ENCODE measurements around the gene PARG. TPM values are rescaled to one million over a fixed set of nuclear protein-coding genes. Genes with fewer than 3 reads are reported as not detected.

PARG gene
- total RNA-seq, 1 experiment from 2014 or later: 27.3 TPM

GRCh38 chr10:49837685-49838084 lies 104.1 kb downstream of the PARG start:
- peak; percentile 62 for DNase-seq (ENCODE audit: low read depth)
- in situ Hi-C loops (cut with HindIII; ENCODE audit: low pct_unique_long_range_greater_than_20kb, low sequenced_read_pairs): no loop called here

DNA sequence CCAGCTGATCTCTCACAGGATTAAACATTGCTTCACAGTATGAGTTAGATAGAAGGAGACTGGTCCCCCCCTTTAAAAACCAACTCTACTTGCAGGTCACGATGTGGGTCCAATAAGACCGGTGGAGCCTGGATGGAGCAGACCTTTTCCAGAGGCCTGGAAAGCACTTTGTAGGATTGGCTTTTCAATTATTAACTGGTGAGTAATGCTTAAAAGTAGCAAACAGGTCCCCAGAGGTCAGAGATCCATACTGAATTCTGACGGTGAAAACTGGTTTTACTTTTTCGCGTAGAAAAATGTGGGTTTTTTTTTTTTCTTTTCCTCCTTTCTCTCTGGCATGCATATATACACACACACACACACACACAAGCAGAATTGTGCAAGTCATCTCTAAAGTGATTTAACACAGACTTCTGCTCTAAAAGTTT lies 104.8 kb downstream of the PARG start:
- in situ Hi-C loops (cut with HindIII; ENCODE audit: low pct_unique_long_range_greater_than_20kb, low sequenced_read_pairs): no loop called here
- peak; percentile 95 for DNase-seq (ENCODE audit: low read depth)

- in situ Hi-C loops (cut with HindIII; ENCODE audit: low pct_unique_long_range_greater_than_20kb, low sequenced_read_pairs): no loop called here
- DNase-seq (ENCODE audit: low read depth): no peak
Observed at GRCh38 chr10:49834976-49835375, 106.9 kb downstream of the PARG start.

DNA sequence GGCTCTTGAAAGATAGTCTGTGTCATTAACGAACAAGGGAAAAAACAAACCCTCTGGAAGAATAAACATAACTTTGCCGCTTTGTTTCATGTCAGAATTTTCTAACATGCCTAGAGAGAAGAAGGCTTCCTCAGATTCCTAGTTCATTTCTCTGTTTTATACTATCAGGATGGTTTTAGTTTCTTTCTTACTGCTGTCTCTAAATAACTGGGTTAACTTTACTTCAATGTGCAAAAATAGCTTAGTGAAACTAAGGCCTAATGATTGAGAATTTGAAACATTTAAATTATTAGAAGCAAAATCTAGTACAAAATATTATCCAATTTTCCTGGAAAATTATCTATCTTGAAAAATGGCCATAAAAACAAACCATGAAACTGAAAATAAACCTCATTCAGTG lies 107.6 kb downstream of the PARG start:
- in situ Hi-C loops (cut with HindIII; ENCODE audit: low pct_unique_long_range_greater_than_20kb, low sequenced_read_pairs): no loop called here
- DNase-seq (ENCODE audit: low read depth): no peak

GRCh38 chr10:49833168-49833567 lies 108.7 kb downstream of the PARG start:
- in situ Hi-C loops (cut with HindIII; ENCODE audit: low pct_unique_long_range_greater_than_20kb, low sequenced_read_pairs): no loop called here
- DNase-seq (ENCODE audit: low read depth): no peak

GRCh38 chr10:49831352-49832035 lies 110.3 kb downstream of the PARG start:
- peak; percentile 85 for DNase-seq (ENCODE audit: low read depth)
- in situ Hi-C loops (cut with HindIII; ENCODE audit: low pct_unique_long_range_greater_than_20kb, low sequenced_read_pairs): no loop called here

DNA sequence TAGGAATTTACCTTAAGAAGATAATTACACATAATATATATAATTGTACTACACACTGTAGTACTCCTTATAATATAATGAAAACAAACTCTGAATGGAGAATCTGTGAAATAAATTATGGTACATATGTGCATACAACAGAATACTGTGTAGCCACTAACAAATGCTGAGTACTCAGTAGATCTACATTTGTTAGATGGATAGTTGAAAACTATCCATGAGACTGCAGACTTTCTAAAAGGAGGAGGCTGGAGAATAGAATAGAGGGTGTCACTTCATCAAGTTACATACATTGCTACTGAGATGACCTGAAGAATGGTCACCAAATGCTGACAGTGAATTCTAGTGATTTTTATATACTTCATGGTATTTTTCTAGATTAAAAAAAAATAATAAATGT lies 111.0 kb downstream of the PARG start:
- in situ Hi-C loops (cut with HindIII; ENCODE audit: low pct_unique_long_range_greater_than_20kb, low sequenced_read_pairs): no loop called here
- no peak for DNase-seq (ENCODE audit: low read depth)

- in situ Hi-C loops (cut with HindIII; ENCODE audit: low pct_unique_long_range_greater_than_20kb, low sequenced_read_pairs): no loop called here
- no peak for DNase-seq (ENCODE audit: low read depth)
Observed at GRCh38 chr10:49830016-49830415, 111.8 kb downstream of the PARG start.

DNA sequence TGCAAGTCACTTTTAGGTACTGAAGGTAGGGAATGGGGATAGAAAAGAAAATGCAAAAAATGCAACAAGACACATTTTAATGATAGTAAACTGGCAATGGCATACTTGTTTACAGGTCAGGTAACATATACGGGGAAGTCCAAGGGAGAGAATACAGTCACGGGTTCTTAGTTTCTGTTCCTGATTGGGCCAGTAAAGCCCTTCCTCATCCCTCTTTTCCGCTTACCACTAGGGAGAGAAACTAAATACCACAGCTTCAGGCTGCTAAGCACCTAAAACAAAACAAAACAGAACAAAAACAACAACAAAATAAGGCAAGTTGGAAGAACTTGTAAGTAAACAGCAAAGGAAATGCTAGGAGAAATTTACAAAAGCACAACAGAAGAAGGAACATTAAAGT lies 114.5 kb downstream of the PARG start:
- no peak for DNase-seq (ENCODE audit: low read depth)
- in situ Hi-C loops (cut with HindIII; ENCODE audit: low pct_unique_long_range_greater_than_20kb, low sequenced_read_pairs): no loop called here

DNA sequence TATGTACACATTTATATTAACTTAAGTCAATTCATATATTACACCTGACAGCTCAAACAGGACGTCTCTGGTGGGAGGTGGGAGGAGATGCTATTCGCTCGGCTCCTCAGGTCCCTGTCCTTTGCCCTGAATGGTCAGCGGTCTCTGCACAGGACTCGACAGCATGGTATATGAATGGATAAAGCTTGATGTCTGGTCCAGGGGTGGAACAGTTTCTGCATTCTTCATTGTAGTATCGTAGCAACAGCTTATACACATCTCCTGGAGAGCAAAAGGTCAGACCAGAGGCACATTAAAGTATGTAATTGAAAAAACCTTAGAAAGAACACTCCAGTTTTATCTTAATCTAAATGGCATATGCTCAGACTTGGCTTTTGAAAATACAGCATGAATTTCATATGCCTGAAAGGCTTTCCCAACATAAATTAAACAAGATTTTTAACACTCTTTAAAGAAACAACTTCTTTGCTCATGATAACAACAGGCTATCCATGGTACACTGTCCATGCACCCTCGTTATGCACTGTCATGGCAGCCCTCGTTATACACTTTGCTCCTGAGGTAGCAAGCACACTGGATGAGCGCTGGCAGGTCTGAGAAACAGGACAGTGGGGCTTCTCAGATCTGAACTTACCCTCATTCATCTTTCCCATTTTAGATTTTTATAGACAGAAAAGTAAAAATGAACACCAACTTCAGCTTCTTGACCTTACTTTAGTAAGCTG lies 122.4 kb downstream of the PARG start:
- no peak for DNase-seq (ENCODE audit: low read depth)
- in situ Hi-C loops (cut with HindIII; ENCODE audit: low pct_unique_long_range_greater_than_20kb, low sequenced_read_pairs): no loop called here

DNA sequence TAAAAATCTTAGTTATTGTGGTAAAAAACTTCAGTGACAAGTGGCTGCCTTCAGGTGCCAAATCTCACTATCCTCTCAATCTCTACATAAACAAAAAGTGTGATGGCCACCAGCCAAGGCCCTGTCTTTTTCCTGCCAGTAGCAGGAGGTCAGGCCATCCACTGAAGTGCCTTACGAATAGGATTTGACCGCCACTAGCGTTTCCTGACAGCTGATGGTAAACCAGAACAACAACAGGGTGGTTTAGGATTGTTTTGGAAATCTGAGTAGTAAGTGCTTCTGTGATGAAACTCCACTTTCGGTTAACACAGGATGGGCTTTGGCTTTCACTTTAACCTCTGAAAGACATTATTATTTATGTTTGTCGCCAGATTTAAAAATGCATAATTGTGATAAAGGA lies 124.0 kb downstream of the PARG start:
- in situ Hi-C loops (cut with HindIII; ENCODE audit: low pct_unique_long_range_greater_than_20kb, low sequenced_read_pairs): no loop called here
- DNase-seq (ENCODE audit: low read depth): no peak

DNA sequence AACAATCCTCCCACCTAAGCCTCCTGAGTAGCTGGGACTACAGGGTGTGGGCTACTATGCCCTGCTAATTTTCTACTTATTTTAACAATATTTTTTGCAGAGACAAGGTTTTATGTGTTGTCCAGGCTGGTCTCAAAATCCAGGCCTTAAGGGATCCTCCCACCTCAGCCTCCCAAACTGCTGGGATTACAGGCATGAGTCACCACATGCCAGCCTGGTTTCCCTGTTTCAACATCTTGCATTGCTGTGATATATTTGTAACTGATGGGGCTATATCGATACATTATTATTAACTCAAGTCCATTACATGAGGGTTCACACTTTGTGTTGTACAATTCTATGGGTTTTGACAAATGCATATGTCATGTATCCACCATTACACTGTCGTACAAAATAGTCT lies 137.8 kb downstream of the PARG start:
- DNase-seq (ENCODE audit: low read depth): no peak

GRCh38 chr10:49798275-49798674 lies 143.6 kb downstream of the PARG start:
- in situ Hi-C loops (cut with HindIII; ENCODE audit: low pct_unique_long_range_greater_than_20kb, low sequenced_read_pairs): no loop called here
- no peak for DNase-seq (ENCODE audit: low read depth)

More for the DNA sequence above, 137.8 kb downstream of the PARG start:
- in situ Hi-C loops (cut with HindIII; ENCODE audit: low pct_unique_long_range_greater_than_20kb, low sequenced_read_pairs): no loop called here

DNA sequence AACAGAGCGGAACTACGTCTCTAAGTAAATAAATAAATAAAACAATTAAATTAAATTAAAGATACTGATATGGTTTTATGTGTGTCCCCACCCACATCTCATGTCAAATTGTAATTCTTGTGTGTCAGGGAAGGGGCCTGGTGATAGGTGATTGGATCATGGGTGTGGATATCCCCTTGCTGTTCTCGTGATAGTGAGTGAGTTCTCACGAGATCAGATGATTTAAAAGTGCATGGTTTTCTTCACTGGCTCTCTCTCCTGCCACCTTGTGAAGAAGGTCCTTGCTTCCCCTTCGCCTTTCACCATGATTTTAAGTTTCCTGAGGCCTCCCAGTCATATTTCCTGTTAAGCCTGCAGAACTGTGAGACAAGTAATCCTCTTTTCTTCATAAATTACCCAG lies 150.7 kb downstream of the PARG start:
- in situ Hi-C loops (cut with HindIII; ENCODE audit: low pct_unique_long_range_greater_than_20kb, low sequenced_read_pairs): no loop called here
- no peak for DNase-seq (ENCODE audit: low read depth)

DNA sequence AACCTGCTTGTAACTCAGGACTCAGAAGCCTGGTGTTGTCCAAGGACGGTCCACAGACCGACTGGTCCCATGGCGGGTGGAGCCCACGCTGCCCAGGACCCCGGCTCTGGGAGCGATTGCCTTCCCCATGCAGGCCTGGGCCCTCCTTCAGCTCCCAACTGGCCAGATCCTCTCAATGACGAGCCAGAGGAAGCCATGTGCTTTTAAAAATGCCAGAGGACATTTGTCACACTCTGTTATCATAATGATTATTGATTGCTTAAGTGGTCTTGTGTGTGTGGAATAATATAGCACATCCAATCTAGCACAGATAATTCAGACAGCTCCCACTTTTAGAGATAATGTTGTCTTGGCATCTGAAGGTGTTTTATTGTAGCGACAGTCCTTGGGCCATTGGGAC lies 157.1 kb downstream of the PARG start:
- no peak for DNase-seq (ENCODE audit: low read depth)
- in situ Hi-C loops (cut with HindIII; ENCODE audit: low pct_unique_long_range_greater_than_20kb, low sequenced_read_pairs): no loop called here

DNA sequence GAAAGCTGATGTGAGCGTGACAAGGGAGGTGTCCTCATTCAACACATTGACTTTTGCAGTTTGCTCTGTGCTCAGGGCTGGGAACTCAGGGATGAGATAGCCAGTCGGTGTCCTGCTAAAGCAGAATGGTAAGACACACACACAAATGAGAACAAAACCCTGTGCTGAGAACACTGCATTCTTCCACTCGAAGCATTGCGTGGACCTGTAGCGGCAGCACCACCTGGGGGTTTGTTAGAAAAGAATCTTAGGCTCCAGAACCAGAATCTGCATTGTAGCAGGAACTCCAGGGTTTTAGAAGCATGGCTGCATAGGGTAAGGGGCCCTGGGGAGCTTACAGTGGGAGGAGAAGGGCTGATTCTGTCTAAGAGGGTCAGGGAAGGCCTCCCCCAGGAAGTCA lies 158.2 kb downstream of the PARG start:
- in situ Hi-C loops (cut with HindIII; ENCODE audit: low pct_unique_long_range_greater_than_20kb, low sequenced_read_pairs): no loop called here
- no peak for DNase-seq (ENCODE audit: low read depth)

- in situ Hi-C loops (cut with HindIII; ENCODE audit: low pct_unique_long_range_greater_than_20kb, low sequenced_read_pairs): no loop called here
- no peak for DNase-seq (ENCODE audit: low read depth)
Observed at GRCh38 chr10:49781247-49781646, 160.6 kb downstream of the PARG start.

DNA sequence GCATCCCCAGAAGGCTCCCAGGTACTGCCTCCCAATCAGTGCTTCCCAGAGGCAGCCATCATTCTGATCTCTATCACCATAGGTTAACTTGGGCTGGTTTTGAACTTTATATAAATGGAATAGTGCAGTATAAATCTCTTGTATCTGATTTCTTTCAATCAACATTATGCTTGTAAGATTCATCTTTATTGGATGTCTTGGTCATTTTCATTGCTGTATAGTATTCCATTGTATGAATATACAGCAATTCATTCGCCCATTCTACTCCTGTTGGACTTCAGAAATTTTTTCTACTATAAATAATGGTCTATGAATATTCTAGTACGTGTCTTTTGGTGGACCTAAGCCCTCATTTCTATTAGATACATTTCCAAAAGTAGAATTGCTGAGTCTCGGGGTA lies 163.6 kb downstream of the PARG start:
- no peak for DNase-seq (ENCODE audit: low read depth)
- in situ Hi-C loops (cut with HindIII; ENCODE audit: low pct_unique_long_range_greater_than_20kb, low sequenced_read_pairs): no loop called here

DNA sequence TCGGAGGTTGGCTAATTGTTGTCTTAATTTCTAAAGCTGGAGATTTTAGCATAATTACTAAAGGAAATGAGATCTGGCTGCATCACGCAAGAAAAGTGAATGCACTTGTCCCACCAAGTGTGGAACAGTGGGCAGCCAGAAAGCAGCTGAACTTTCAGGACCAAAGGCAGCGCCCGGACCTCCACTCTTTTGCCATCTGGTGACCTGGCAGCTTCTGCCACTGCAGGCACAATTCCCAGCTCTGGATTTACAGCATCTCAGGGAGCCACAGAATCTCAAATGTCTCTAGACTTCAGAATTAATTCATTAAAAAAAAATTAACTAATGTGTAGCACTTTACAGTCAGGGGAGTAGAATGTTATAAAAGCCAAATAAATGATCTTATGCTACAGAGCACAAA lies 165.0 kb downstream of the PARG start:
- in situ Hi-C loops (cut with HindIII; ENCODE audit: low pct_unique_long_range_greater_than_20kb, low sequenced_read_pairs): no loop called here
- no peak for DNase-seq (ENCODE audit: low read depth)

DNA sequence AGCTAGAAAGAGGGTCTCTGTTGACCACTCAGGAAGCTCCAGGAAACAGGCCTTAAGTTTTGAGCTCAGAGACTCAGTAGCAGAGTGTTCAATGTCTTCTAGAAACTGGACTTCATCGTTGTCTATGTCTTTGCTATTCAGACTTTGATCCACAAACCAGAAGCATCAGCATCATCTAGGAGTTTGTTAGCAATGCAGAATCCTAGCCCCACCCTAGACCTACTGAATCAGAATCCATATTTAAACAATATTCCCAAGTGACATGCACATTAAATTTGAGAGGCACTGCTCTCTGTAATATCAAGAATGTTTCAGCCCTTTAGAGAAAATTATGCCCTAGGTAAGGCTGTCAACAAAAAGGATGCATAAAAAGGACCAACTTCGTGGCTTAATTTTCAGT lies 166.8 kb downstream of the PARG start:
- in situ Hi-C loops (cut with HindIII; ENCODE audit: low pct_unique_long_range_greater_than_20kb, low sequenced_read_pairs): no loop called here
- no peak for DNase-seq (ENCODE audit: low read depth)
